GM06990 (cell line): ENCODE measurements around the gene SEZ6L.

ENCODE experiments used
- DNase-seq: peaks from one replicate; pipeline ENCODE4 v3.0.0-alpha.2; 2011; ENCODE audit not compliant: insufficient read length; ENCODE audit errors: extremely low read depth
- H3K27me3 ChIP-seq: replicated peaks from 2 replicates; pipeline ENCODE4 v1.6.0; 2011; ENCODE audit warnings: low read length; ENCODE audit not compliant: control insufficient read depth, insufficient read depth
- H3K36me3 ChIP-seq: 2 replicates; pipeline ENCODE4 v1.5.1; 2011; ENCODE audit warnings: low read length; ENCODE audit not compliant: control insufficient read depth, insufficient read depth
- H3K4me3 ChIP-seq: replicated peaks from 2 replicates; pipeline ENCODE4 v1.5.1; 2011; ENCODE audit warnings: low read depth, mild to moderate bottlenecking, control low read depth, low read length
- CTCF ChIP-seq: IDR thresholded peaks from 2 replicates; pipeline ENCODE4 v1.5.1; 2011; ENCODE audit warnings: low read length, control low read depth, mild to moderate bottlenecking, inconsistent platforms; ENCODE audit not compliant: insufficient read depth, poor library complexity, severe bottlenecking

Gene SEZ6L

DNA sequence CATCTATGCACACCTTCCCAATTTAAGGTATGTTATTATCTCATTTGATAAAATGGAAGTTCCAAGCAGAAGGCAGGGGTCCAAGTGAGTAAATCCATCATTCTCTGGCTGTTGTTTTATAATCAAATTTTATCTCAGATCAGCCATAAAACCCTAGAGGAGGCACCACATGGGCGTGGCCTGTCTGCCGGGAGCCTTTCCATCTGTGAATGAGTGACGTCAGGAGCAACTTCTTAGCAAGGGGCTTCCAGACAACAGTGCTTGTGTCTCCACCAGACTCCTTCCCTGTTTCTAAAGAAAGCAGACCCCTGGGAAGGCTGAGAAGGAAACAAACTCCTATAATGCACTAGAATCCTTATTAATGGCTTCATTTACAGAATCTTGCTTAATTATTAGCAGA is 13.5 kb downstream of the SEZ6L start:
- no peaks in the 10 kb centered on the region for H3K27me3 ChIP-seq
- no peak for TF ChIP-seq CTCF
- H3K36me3 ChIP-seq: no peaks in the 10 kb centered on the region
- DNase-seq: no peak
- no peak overlapping the region for H3K4me3 ChIP-seq

- H3K36me3 ChIP-seq: no peaks in the 10 kb centered on the region
- no peaks in the 10 kb centered on the region for H3K27me3 ChIP-seq
- TF ChIP-seq CTCF: no peak
- H3K4me3 ChIP-seq: no peak overlapping the region
- no peak for DNase-seq
Measured at GRCh38 chr22:26185190-26185589, 15.9 kb downstream of the SEZ6L start.

- Histone ChIP-seq H3K27me3 (no peaks in the 10 kb centered on the region), H3K36me3 (no peaks in the 10 kb centered on the region), H3K4me3 (no peak overlapping the region)
- DNase-seq: no peak
- TF ChIP-seq CTCF: no peak
Measured at GRCh38 chr22:26188341-26188740, 19.1 kb downstream of the SEZ6L start.

GRCh38 chr22:26194313-26194712 is 25.1 kb downstream of the SEZ6L start:
- no peak for DNase-seq
- H3K36me3 ChIP-seq: no peaks in the 10 kb centered on the region
- no peaks in the 10 kb centered on the region; the same call in 1 of the 2 replicates for H3K27me3 ChIP-seq
- H3K4me3 ChIP-seq: no peak overlapping the region
- no peak for TF ChIP-seq CTCF

DNA sequence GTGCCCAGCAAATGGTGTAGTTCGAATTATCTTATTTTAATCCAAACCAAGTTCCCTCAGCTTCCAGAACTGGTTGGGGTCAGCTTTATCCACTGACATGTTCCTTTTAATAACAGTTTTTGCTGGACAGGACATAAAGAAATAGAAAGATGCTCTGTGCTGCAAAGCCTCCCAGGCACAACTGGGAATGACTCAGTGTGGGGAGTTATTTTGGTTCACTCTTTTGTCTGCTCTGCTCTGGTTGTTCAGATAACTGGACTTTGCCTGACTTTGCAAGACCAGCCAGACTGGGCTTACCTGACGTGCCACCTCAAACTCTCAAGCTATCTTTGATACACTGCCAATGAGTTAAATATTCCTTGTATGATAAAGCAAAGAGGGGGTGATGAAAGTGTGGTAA is 25.6 kb downstream of the SEZ6L start:
- H3K27me3 ChIP-seq: no peaks in the 10 kb centered on the region; the same call in 1 of the 2 replicates
- no peak overlapping the region for H3K4me3 ChIP-seq
- no peak for TF ChIP-seq CTCF
- H3K36me3 ChIP-seq: no peaks in the 10 kb centered on the region
- no peak for DNase-seq

GRCh38 chr22:26196657-26197056 is 27.4 kb downstream of the SEZ6L start:
- no peak for TF ChIP-seq CTCF
- Histone ChIP-seq H3K36me3 (no peaks in the 10 kb centered on the region), H3K27me3 (no peaks in the 10 kb centered on the region; the same call in 1 of the 2 replicates), H3K4me3 (no peak overlapping the region)
- DNase-seq: no peak
